Gastroesophageal sphincter (tissue), 4 donors: Measurements from ENCODE around the gene COL25A1. TPM values are rescaled to one million over a fixed set of nuclear protein-coding genes. Genes with fewer than 3 reads are reported as not detected.

Source experiments
- ATAC-seq: fragments of 150-250 bp; one replicate; pipeline ENCODE4 v1.9.1; 2016; ENCODE audit warnings: mild to moderate bottlenecking, moderate library complexity
- H3K27ac ChIP-seq, 4 donors: fragments of 200-600 bp; sonication (generic) in 3 of 4; 1 replicate in 3 of 4; 2 replicates in 1 of 4; pipeline ENCODE4 v1.5.1; 2016 to 2019
- H3K27me3 ChIP-seq: fragments of 200-600 bp; sonication (generic); one replicate; pipeline ENCODE4 v1.5.1; 2019
- H3K36me3 ChIP-seq, 2 donors: fragments of 200-600 bp; sonication (generic); one replicate each; pipeline ENCODE4 v1.5.1; 2019; ENCODE audit warnings: control low read depth in 1 of 2
- H3K4me1 ChIP-seq, 3 donors: fragments of 200-600 bp; sonication (generic); 1 replicate in 2 of 3; 2 replicates in 1 of 3; pipeline ENCODE4 v1.5.1; 2016 to 2019; ENCODE audit warnings: control low read depth in 2 of 3
- H3K4me3 ChIP-seq, 2 donors: fragments of 200-600 bp; sonication (generic); one replicate each; pipeline ENCODE4 v1.5.1; 2019; ENCODE audit warnings: mild to moderate bottlenecking in 1 of 2, moderate library complexity in 1 of 2
- H3K9me3 ChIP-seq, 3 donors: fragments of 200-600 bp; sonication (generic); one replicate each; pipeline ENCODE4 v1.5.1; 2017 to 2019; ENCODE audit warnings: control low read depth in 2 of 3
- CTCF ChIP-seq, 4 experiments: fragments of 200-600 bp in 2 of 4; fragments of 450-650 bp in 2 of 4; sonication (generic) in 1 of 4; IDR thresholded peaks; one replicate each; pipeline ENCODE4 v1.5.1; 2017 to 2019; ENCODE audit warnings: antibody characterized with exemption in 4 of 4, mild to moderate bottlenecking in 2 of 4, moderate library complexity in 2 of 4
- EP300 ChIP-seq: sonication (generic); formaldehyde crosslinking; IDR thresholded peaks from one replicate; pipeline ENCODE4 v1.6.1; 2017; ENCODE audit warnings: antibody characterized with exemption, mild to moderate bottlenecking
- POLR2A ChIP-seq, 2 donors: fragments of 450-650 bp; IDR thresholded peaks; one replicate each; pipeline ENCODE4 v1.6.1; 2017; ENCODE audit warnings: antibody characterized with exemption in 2 of 2, mild to moderate bottlenecking in 2 of 2, moderate library complexity in 1 of 2
- POLR2AphosphoS5 ChIP-seq: sonication (generic); formaldehyde crosslinking; IDR thresholded peaks from one replicate; pipeline ENCODE4 v1.6.1; 2017; ENCODE audit warnings: antibody characterized with exemption
- WGBS, 2 donors: methylation state at CpG; one replicate each; pipeline ENCODE4 v1.1.5; 2018; ENCODE audit warnings: low coverage in 1 of 2; 5-methylcytosine and 5-hydroxymethylcytosine counted together
- total RNA-seq, 4 donors: library from RNA; depleted of rRNA; stranded (reverse); fragments of >200 nt; gene quantifications; one replicate each; pipeline ENCODE4 v1.1.0, GENCODE V29; 2016

The COL25A1 gene
- total RNA-seq, 4 donors from 2014 or later = 0.40 to 1.8 (median 1.0) TPM

- Histone ChIP-seq H3K4me1 (no peaks in the 10 kb centered on the region), H3K27me3 (no peaks in the 10 kb centered on the region), H3K27ac (no peak overlapping the region), H3K9me3 (no peaks in the 10 kb centered on the region), H3K36me3 (no peaks in the 10 kb centered on the region), H3K4me3 (no peak overlapping the region)
- WGBS, 2 donors = 93 to 100% methylated on average over 3 of the region's 3 CpGs
- ATAC-seq = no peak
- TF ChIP-seq EP300 (no peak), POLR2AphosphoS5 (no peak), CTCF (IDR thresholded peaks at IDR 0.05) (no peak), POLR2A (IDR thresholded peaks at IDR 0.05) (no peak)
These were observed 291.0 kb downstream of the COL25A1 start for GRCh38 chr4:109011241-109012026.

- H3K4me3 ChIP-seq = no peak overlapping the region
- ATAC-seq = no peak
- H3K4me1 ChIP-seq = no peaks in the 10 kb centered on the region
- TF ChIP-seq POLR2A (IDR thresholded peaks at IDR 0.05) (no peak), POLR2AphosphoS5 (no peak), CTCF (IDR thresholded peaks at IDR 0.05) (no peak), EP300 (no peak)
- WGBS, 2 donors = 23 to 24% methylated on average over 2 of the region's 2 CpGs
- no peak overlapping the region for H3K27ac ChIP-seq
- H3K27me3 ChIP-seq = no peaks in the 10 kb centered on the region
- H3K9me3 ChIP-seq = no peaks in the 10 kb centered on the region
- H3K36me3 ChIP-seq = no peaks in the 10 kb centered on the region
These were observed 291.9 kb downstream of the COL25A1 start for GRCh38 chr4:109010521-109010920.

- H3K27ac ChIP-seq = no peak overlapping the region
- H3K27me3 ChIP-seq = no peaks in the 10 kb centered on the region
- H3K4me3 ChIP-seq = no peak overlapping the region
- WGBS, 2 donors = 9 to 13% methylated on average over 1 of the region's 1 CpG
- no peak for ATAC-seq
- H3K36me3 ChIP-seq = no peaks in the 10 kb centered on the region
- no peak for TF ChIP-seq POLR2AphosphoS5
- TF ChIP-seq POLR2A (IDR thresholded peaks at IDR 0.05) = no peak
- no peak for TF ChIP-seq CTCF (IDR thresholded peaks at IDR 0.05)
- TF ChIP-seq EP300 = no peak
- H3K4me1 ChIP-seq = no peaks in the 10 kb centered on the region
- no peaks in the 10 kb centered on the region for H3K9me3 ChIP-seq
These were observed 292.5 kb downstream of the COL25A1 start for GRCh38 chr4:109009909-109010308.

GRCh38 chr4:109007976-109008375 is 294.5 kb downstream of the COL25A1 start:
- ATAC-seq = no peak
- no peaks in the 10 kb centered on the region for H3K9me3 ChIP-seq

More at GRCh38 chr4:109007976-109008375, 294.5 kb downstream of the COL25A1 start:
- Histone ChIP-seq H3K36me3 (no peaks in the 10 kb centered on the region), H3K27ac (no peak overlapping the region), H3K4me3 (no peak overlapping the region), H3K27me3 (no peaks in the 10 kb centered on the region), H3K4me1 (no peaks in the 10 kb centered on the region)
- 43 to 63% methylated on average over 1 to 2 of the region's 2 CpGs for WGBS, 2 donors
- TF ChIP-seq EP300 (no peak), POLR2AphosphoS5 (no peak), CTCF (IDR thresholded peaks at IDR 0.05) (no peak), POLR2A (IDR thresholded peaks at IDR 0.05) (no peak)
